ENCODE data around the gene PFN3. TPM values are rescaled to one million over a fixed set of nuclear protein-coding genes. Genes with fewer than 3 reads are reported as not detected.

The PFN3 gene
- total and polyA plus RNA-seq, 2 experiments from 2014 or later, result 1.9 to 2.0 TPM

- no peaks in the 10 kb centered on the region; the same call in 1 of the 2 replicates for H3K27me3 ChIP-seq (ENCODE audit: insufficient read depth)
- H3K4me3 Mint-ChIP-seq, result peak overlapping the region; percentile 99
These were observed 49.6 kb downstream of the PFN3 start for GRCh38 chr5:177350776-177351391.

More at GRCh38 chr5:177350776-177351391, 49.6 kb downstream of the PFN3 start:
- Mint-ChIP-seq H3K9me3 (no peaks in the 10 kb centered on the region), H3K36me3 (ENCODE audit: low read depth) (peaks cover 14% of the 10 kb centered on the region), H3K4me1 (peaks cover 22% of the 10 kb centered on the region), H3K27ac (peak overlapping the region; percentile 100), H3K27me3 (ENCODE audit: insufficient read depth, low read depth, poor library complexity) (peaks cover 11% of the 10 kb centered on the region)
- Histone ChIP-seq H3K79me2 (replicated peaks; ENCODE audit: insufficient read depth) (peaks cover 55% of the 10 kb centered on the region), H3F3A (replicated peaks; ENCODE audit: low read depth) (0 out of 2 replicates have a peak, but pooled peaks cover 6% of the 10 kb centered on the region), H4K20me1 (replicated peaks; ENCODE audit: insufficient read depth) (peaks cover 22% of the 10 kb centered on the region), H3K36me3 (ENCODE audit: insufficient read depth) (peaks cover 13% of the 10 kb centered on the region; the same call in 1 of the 2 replicates), H3K4me1 (ENCODE audit: insufficient read depth) (peaks cover 6% of the 10 kb centered on the region), H3K27ac (ENCODE audit: low read depth) (peak overlapping the region; percentile 96), H3K4me3 (peak overlapping the region; percentile 99), H3K9me2 (ENCODE audit: insufficient read depth) (peaks cover 4% of the 10 kb centered on the region; the same call in 1 of the 2 replicates), H2AFZ (peak overlapping the region; percentile 17), H3K4me2 (peak overlapping the region; percentile 97)
- TF ChIP-seq POLR2AphosphoS5 (IDR thresholded peaks at IDR 0.05; ENCODE audit: low read depth) (no peak), EZH2phosphoT487 (IDR thresholded peaks at IDR 0.05; ENCODE audit: unreplicated experiment) (no peak), JUNB (IDR thresholded peaks at IDR 0.05; ENCODE audit: unreplicated experiment) (no peak), ZNF462 (CRISPR knock-in tag; IDR thresholded peaks at IDR 0.05) (no peak), CREB1 (CRISPR knock-in tag; IDR thresholded peaks at IDR 0.05; ENCODE audit: low read depth) (no peak), STAT1 (IDR thresholded peaks at IDR 0.05; ENCODE audit: unreplicated experiment) (no peak), ZNF331 (CRISPR knock-in tag; IDR thresholded peaks at IDR 0.05; ENCODE audit: low read depth) (no peak), EZH2 (IDR thresholded peaks at IDR 0.05; ENCODE audit: low read depth, unreplicated experiment) (no peak), NANOG (IDR thresholded peaks at IDR 0.05; ENCODE audit: borderline replicate concordance) (no peak), ZNF114 (CRISPR knock-in tag; IDR thresholded peaks at IDR 0.05) (no peak), ETS1 (IDR thresholded peaks at IDR 0.05) (no peak), CTCF (conservative IDR thresholded peaks at IDR 0.05; ENCODE audit: low read depth in 2 of 2) (no peak), REST (IDR thresholded peaks at IDR 0.05; ENCODE audit: unreplicated experiment) (no peak)
- DNase-seq (ENCODE audit: low spot score) (no peak), ATAC-seq (peak; percentile 10; the same call in 2 of the 3 replicates)

All from GM23338 (cell line).